K562 (cell line): ENCODE data around the gene ADAMTS6. TPM values are rescaled to one million over a fixed set of nuclear protein-coding genes. Genes with fewer than 3 reads are reported as not detected.
A peak's percentile ranks its signal among the peaks of the same experiment; 100 is the strongest.

Source experiments
- CSDE1 ChIP-seq, 2 experiments: fragments of 450-650 bp; IDR thresholded peaks; 2 replicates each; pipeline ENCODE4 v1.6.1; 2016; ENCODE audit warnings: mild to moderate bottlenecking in 1 of 2
- DMBX1 ChIP-seq: fragments of 250-450 bp; sonication (Bioruptor Pico); IDR thresholded peaks from 2 replicates; pipeline ENCODE4 v1.8.0; 2022; ENCODE audit warnings: inconsistent platforms, mild to moderate bottlenecking, moderate library complexity, borderline replicate concordance
- ERF ChIP-seq: fragments of 450-650 bp; formaldehyde crosslinking; IDR thresholded peaks from 2 replicates; pipeline ENCODE4 v1.4.0; 2020; ENCODE audit warnings: mild to moderate bottlenecking, mixed read lengths
- ETS2 ChIP-seq: IDR thresholded peaks from 2 replicates; pipeline ENCODE4 v1.6.1; 2016; ENCODE audit warnings: borderline replicate concordance, missing genetic modification characterization, mild to moderate bottlenecking, moderate library complexity, missing compliant biosample characterization; ENCODE audit not compliant: poor library complexity, severe bottlenecking
- EWSR1 ChIP-seq: fragments of 450-650 bp; IDR thresholded peaks from 2 replicates; pipeline ENCODE4 v1.6.1; 2018; ENCODE audit warnings: borderline replicate concordance, mild to moderate bottlenecking, low read depth, moderate library complexity; ENCODE audit not compliant: partially characterized antibody
- KAT2B ChIP-seq: IDR thresholded peaks from one replicate; pipeline ENCODE4 v1.6.1; 2012; ENCODE audit warnings: low read depth, mild to moderate bottlenecking, control low read depth, inconsistent platforms, low read length, moderate library complexity
- MEIS2 ChIP-seq: fragments of 450-650 bp; IDR thresholded peaks from 2 replicates; pipeline ENCODE4 v1.6.1; 2014; ENCODE audit warnings: mild to moderate bottlenecking; ENCODE audit not compliant: partially characterized antibody
- RBM15 ChIP-seq: fragments of 200-400 bp; formaldehyde crosslinking; IDR thresholded peaks from 2 replicates; pipeline ENCODE4 v1.6.1; 2018; ENCODE audit warnings: mild to moderate bottlenecking, low read length, moderate library complexity; ENCODE audit not compliant: insufficient read depth
- SMARCB1 ChIP-seq: IDR thresholded peaks from 2 replicates; pipeline ENCODE4 v1.6.1; 2011; ENCODE audit warnings: improper control_type of control experiment, low read depth; ENCODE audit not compliant: insufficient read length
- TRIM24 ChIP-seq, 2 experiments: fragments of 450-650 bp; IDR thresholded peaks; 2 replicates each; pipeline ENCODE4 v1.6.1; 2016
- TRIM28 ChIP-seq: fragments of 450-650 bp; IDR thresholded peaks from 2 replicates; pipeline ENCODE4 v1.6.1; 2017
- ZBTB8A ChIP-seq: fragments of 450-650 bp; IDR thresholded peaks from 2 replicates; pipeline ENCODE4 v1.6.1; 2018; ENCODE audit warnings: mild to moderate bottlenecking, moderate library complexity; ENCODE audit not compliant: partially characterized antibody
- ZNF212 ChIP-seq: fragments of 450-650 bp; formaldehyde crosslinking; IDR thresholded peaks from 2 replicates; pipeline ENCODE4 v1.4.0; 2020; ENCODE audit warnings: mild to moderate bottlenecking
- ZNF224 ChIP-seq: sonication (generic); formaldehyde crosslinking; IDR thresholded peaks from 2 replicates; pipeline ENCODE4 v1.8.0; 2022; ENCODE audit warnings: mild to moderate bottlenecking, missing genetic modification reagents
- ZNF347 ChIP-seq: fragments of 450-650 bp; formaldehyde crosslinking; IDR thresholded peaks from 2 replicates; pipeline ENCODE4 v1.4.0; 2020; ENCODE audit warnings: low read depth, mild to moderate bottlenecking, moderate library complexity
- ZNF696 ChIP-seq: fragments of 250-450 bp; sonication (Bioruptor Pico); conservative IDR thresholded peaks from 2 replicates; pipeline ENCODE4 v1.4.0; 2020; ENCODE audit warnings: mild to moderate bottlenecking, moderate library complexity
- ZNF79 ChIP-seq: fragments of 250-450 bp; sonication (Bioruptor Pico); IDR thresholded peaks from 2 replicates; pipeline ENCODE4 v1.4.0; 2020; ENCODE audit warnings: low read depth, mild to moderate bottlenecking, moderate library complexity
- polyA plus RNA-seq, 8 experiments: library from polyadenylated mRNA; depleted of rRNA in 4 of 8; stranded (reverse) in 5 of 8; unstranded in 3 of 8; fragments of >200 nt; fragmentation: Nextera tagmentation in 2 of 8; fragmentation: Illumina TruSeq in 1 of 8; extraction: Ambion mirVana in 2 of 8; extraction: Trizol in 1 of 8; gene quantifications; 2 replicates each; pipeline versions ENCODE4 v1.2.1 to v1.2.3, GENCODE V29; 2011 to 2014; ENCODE audit warnings: inconsistent platforms in 1 of 8, missing spikeins in 1 of 8
- total RNA-seq, 7 experiments: library from RNA; depleted of rRNA in 6 of 7; stranded (reverse); fragments of >200 nt in 6 of 7; fragmentation: Illumina TruSeq in 2 of 7; extraction: Trizol in 2 of 7; gene quantifications; 2 replicates each; pipeline versions ENCODE4 v1.2.1 to v1.2.3, GENCODE V29; 2011 to 2021; ENCODE audit warnings: low replicate concordance in 1 of 7
- TF ChIP-seq, protein P1 (sequence below): sonication (generic); formaldehyde crosslinking; IDR thresholded peaks from 2 replicates; pipeline ENCODE4 v1.8.0; 2022; ENCODE audit warnings: mild to moderate bottlenecking, missing genetic modification reagents
- TF ChIP-seq, protein P2 (sequence below): sonication (generic); formaldehyde crosslinking; IDR thresholded peaks from 2 replicates; pipeline ENCODE4 v1.8.1; 2023; ENCODE audit warnings: mild to moderate bottlenecking, missing genetic modification reagents
- TF ChIP-seq, protein P3 (sequence below), 2 experiments: fragments of 250-450 bp in 1 of 2; fragments of 450-650 bp in 1 of 2; sonication (Bioruptor Pico) in 1 of 2; IDR thresholded peaks; 2 replicates each; pipeline versions ENCODE4 v1.6.1 to v1.8.0; 2016 to 2021; ENCODE audit warnings: mild to moderate bottlenecking in 2 of 2, moderate library complexity in 2 of 2, missing compliant biosample characterization in 1 of 2, missing genetic modification characterization in 1 of 2
- TF ChIP-seq, protein P4 (sequence below): IDR thresholded peaks from 2 replicates; pipeline ENCODE4 v1.6.1; 2011; ENCODE audit warnings: borderline replicate concordance, low read depth, mild to moderate bottlenecking, moderate library complexity, low read length; ENCODE audit not compliant: insufficient read depth, poor library complexity, severe bottlenecking
- TF ChIP-seq, protein P5 (sequence below): fragments of 200-800 bp; sonication (Bioruptor generic); IDR thresholded peaks from 2 replicates; pipeline ENCODE4 v1.6.1; 2017; ENCODE audit warnings: missing genetic modification characterization, missing compliant biosample characterization

ADAMTS6 gene
- total and polyA plus RNA-seq, 9 of the 15 experiments (the other 6 are each of a cell fraction or from before 2014, with no cell fraction given), result 0.57 to 5.3 (median 1.5) TPM

DNA sequence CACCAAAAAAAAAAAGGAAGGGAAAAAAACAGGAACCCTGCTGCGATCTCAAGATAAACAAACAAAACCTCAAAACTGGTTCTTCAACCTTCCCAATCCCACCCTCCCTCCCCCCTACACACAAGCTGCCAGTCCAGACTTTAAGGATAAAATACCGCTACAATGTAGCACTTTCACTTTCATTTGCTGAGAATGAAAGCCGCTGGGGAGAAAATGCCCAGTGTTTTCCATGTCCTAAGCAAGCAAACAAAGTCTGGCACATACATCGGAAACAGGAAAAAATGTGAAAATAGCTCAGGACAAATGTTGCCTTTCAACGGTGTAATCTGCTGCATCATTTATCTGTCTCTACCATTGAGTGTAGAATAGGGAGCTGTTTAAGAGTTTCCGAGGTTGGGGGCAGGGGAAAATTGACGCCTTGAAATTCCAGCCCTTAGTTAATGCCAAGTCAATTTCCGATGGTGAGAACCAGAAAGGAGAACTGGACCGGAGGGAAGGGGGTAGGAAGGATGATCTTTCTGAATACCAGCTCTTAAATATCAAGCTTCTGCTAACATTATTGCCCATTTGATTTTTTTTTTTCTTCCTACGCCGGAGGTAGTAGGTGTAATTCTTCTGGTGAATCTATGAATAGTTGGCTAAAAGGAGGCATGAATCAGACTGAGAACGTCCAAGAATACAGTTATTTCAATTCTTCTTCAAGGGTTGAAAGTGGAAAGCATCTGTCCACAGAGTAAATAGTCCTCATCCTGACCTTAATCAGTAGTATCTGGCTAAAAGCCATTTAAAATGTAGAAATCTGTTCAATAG lies 1.2 kb upstream of the ADAMTS6 start (continued):
- no peak for TF ChIP-seq DMBX1
- TF ChIP-seq SMARCB1, result no peak
- TF ChIP-seq, protein P1, sequence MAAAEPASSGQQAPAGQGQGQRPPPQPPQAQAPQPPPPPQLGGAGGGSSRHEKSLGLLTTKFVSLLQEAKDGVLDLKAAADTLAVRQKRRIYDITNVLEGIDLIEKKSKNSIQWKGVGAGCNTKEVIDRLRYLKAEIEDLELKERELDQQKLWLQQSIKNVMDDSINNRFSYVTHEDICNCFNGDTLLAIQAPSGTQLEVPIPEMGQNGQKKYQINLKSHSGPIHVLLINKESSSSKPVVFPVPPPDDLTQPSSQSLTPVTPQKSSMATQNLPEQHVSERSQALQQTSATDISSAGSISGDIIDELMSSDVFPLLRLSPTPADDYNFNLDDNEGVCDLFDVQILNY (CRISPR knock-in tag), result no peak
- TF ChIP-seq ETS2 (tag), result no peak
- TF ChIP-seq, protein P2, sequence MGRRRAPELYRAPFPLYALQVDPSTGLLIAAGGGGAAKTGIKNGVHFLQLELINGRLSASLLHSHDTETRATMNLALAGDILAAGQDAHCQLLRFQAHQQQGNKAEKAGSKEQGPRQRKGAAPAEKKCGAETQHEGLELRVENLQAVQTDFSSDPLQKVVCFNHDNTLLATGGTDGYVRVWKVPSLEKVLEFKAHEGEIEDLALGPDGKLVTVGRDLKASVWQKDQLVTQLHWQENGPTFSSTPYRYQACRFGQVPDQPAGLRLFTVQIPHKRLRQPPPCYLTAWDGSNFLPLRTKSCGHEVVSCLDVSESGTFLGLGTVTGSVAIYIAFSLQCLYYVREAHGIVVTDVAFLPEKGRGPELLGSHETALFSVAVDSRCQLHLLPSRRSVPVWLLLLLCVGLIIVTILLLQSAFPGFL (CRISPR knock-in tag), result no peak
- TF ChIP-seq ZBTB8A, result no peak
- TF ChIP-seq ZNF696 (CRISPR knock-in tag), result no peak
- TF ChIP-seq, protein P3, sequence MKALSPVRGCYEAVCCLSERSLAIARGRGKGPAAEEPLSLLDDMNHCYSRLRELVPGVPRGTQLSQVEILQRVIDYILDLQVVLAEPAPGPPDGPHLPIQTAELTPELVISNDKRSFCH (CRISPR knock-in tag; IDR thresholded peaks at IDR 0.05), result no peak
- TF ChIP-seq, protein P3 (tag; IDR thresholded peaks at IDR 0.05), result no peak
- TF ChIP-seq, protein P4, sequence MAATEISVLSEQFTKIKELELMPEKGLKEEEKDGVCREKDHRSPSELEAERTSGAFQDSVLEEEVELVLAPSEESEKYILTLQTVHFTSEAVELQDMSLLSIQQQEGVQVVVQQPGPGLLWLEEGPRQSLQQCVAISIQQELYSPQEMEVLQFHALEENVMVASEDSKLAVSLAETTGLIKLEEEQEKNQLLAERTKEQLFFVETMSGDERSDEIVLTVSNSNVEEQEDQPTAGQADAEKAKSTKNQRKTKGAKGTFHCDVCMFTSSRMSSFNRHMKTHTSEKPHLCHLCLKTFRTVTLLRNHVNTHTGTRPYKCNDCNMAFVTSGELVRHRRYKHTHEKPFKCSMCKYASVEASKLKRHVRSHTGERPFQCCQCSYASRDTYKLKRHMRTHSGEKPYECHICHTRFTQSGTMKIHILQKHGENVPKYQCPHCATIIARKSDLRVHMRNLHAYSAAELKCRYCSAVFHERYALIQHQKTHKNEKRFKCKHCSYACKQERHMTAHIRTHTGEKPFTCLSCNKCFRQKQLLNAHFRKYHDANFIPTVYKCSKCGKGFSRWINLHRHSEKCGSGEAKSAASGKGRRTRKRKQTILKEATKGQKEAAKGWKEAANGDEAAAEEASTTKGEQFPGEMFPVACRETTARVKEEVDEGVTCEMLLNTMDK, result no peak
- no peak for TF ChIP-seq TRIM28
- TF ChIP-seq EWSR1, result no peak
- TF ChIP-seq RBM15, result no peak
- TF ChIP-seq ZNF224 (CRISPR knock-in tag), result no peak
- TF ChIP-seq ZNF212, result no peak
- no peak for TF ChIP-seq ZNF347
- no peak for TF ChIP-seq ZNF79
- peak; percentile 28 for TF ChIP-seq MEIS2
- no peak for TF ChIP-seq ERF (CRISPR knock-in tag)
- no peak for TF ChIP-seq TRIM24 (IDR thresholded peaks at IDR 0.05)
- TF ChIP-seq, protein P5, sequence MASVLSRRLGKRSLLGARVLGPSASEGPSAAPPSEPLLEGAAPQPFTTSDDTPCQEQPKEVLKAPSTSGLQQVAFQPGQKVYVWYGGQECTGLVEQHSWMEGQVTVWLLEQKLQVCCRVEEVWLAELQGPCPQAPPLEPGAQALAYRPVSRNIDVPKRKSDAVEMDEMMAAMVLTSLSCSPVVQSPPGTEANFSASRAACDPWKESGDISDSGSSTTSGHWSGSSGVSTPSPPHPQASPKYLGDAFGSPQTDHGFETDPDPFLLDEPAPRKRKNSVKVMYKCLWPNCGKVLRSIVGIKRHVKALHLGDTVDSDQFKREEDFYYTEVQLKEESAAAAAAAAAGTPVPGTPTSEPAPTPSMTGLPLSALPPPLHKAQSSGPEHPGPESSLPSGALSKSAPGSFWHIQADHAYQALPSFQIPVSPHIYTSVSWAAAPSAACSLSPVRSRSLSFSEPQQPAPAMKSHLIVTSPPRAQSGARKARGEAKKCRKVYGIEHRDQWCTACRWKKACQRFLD (CRISPR knock-in tag), result no peak
- no peak for TF ChIP-seq CSDE1 (IDR thresholded peaks at IDR 0.05)
- TF ChIP-seq KAT2B, result no peak
